Activated naive CD8-positive, alpha-beta T cell treated with anti-CD3 and anti-CD28 coated beads, Interleukin-2, amount 10 ng/mL, durations not matched to agents 7 days and 5 days (primary cell): ENCODE measurements around the gene NPAS3. TPM values are rescaled to one million over a fixed set of nuclear protein-coding genes. Genes with fewer than 3 reads are reported as not detected.

Experiments
- ATAC-seq: fragments of 150-1000 bp; cut with Tn5 transposase; one replicate; pipeline ENCODE4 v1.10.0; 2021; ENCODE audit warnings: low read depth, moderate library complexity
- POLR2A ChIA-PET: fragments of 350-600 bp; sonication (Branson Sonifier 250); formaldehyde crosslinking; loops from one replicate; lab custom pipeline; 2021; ENCODE audit warnings: antibody characterized with exemption; lab: Charles Lee
- DNase-seq: peaks from one replicate; pipeline ENCODE4 v3.0.0; 2021
- H3K27ac Mint-ChIP-seq: one replicate; pipeline ENCODE4 v1.8.0; 2022; ENCODE audit warnings: mild to moderate bottlenecking, mixed read lengths
- H3K27me3 Mint-ChIP-seq: one replicate; pipeline ENCODE4 v1.8.0; 2022; ENCODE audit warnings: mild to moderate bottlenecking, moderate library complexity, mixed read lengths
- H3K36me3 Mint-ChIP-seq: one replicate; pipeline ENCODE4 v1.8.0; 2021; ENCODE audit warnings: mild to moderate bottlenecking, mixed read lengths
- H3K4me1 Mint-ChIP-seq: one replicate; pipeline ENCODE4 v1.8.0; 2021; ENCODE audit warnings: mixed read lengths
- H3K4me3 Mint-ChIP-seq: one replicate; pipeline ENCODE4 v1.8.0; 2022; ENCODE audit warnings: mild to moderate bottlenecking, moderate library complexity, mixed read lengths
- H3K9me3 Mint-ChIP-seq: one replicate; pipeline ENCODE4 v1.8.0; 2021; ENCODE audit warnings: mixed read lengths
- total RNA-seq, 2 experiments: library from RNA; stranded (reverse); gene quantifications; one replicate each; pipeline ENCODE4 v1.2.3, GENCODE V29; 2021

The NPAS3 gene
- total RNA-seq, 2 experiments from 2014 or later, result not detected

DNA sequence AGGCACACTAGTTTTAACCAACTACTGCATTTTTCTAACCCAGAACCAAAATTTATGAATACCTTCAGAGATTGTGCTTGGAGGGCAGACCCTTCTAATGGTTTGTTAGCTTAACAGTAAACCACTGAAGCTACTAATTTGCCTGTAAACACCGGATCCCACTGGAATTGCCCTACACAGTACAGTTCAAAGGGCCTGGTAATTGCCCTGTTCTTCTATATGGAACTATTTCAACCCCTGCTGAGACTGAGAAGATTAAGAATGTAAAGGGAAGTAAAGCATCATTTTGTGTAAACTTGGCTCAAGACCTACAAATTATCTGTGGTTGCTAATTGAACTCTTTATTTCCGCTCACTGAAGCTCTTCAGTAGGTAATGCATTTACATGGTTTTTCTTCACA lies 468.1 kb downstream of the NPAS3 start:
- no peaks in the 10 kb centered on the region for H3K27me3 Mint-ChIP-seq
- H3K9me3 Mint-ChIP-seq, result peaks cover 2% of the 10 kb centered on the region
- H3K4me3 Mint-ChIP-seq, result no peak overlapping the region
- ATAC-seq, result no peak
- POLR2A ChIA-PET, result no interaction called here
- H3K27ac Mint-ChIP-seq, result no peak overlapping the region
- H3K36me3 Mint-ChIP-seq, result no peaks in the 10 kb centered on the region
- no peaks in the 10 kb centered on the region for H3K4me1 Mint-ChIP-seq
- DNase-seq, result no peak

- no peak for ATAC-seq
- Mint-ChIP-seq H3K27me3 (no peaks in the 10 kb centered on the region), H3K4me1 (no peaks in the 10 kb centered on the region), H3K27ac (no peak overlapping the region), H3K36me3 (no peaks in the 10 kb centered on the region), H3K9me3 (peaks cover 2% of the 10 kb centered on the region), H3K4me3 (no peak overlapping the region)
- POLR2A ChIA-PET, result no interaction called here
- no peak for DNase-seq
These were observed 469.6 kb downstream of the NPAS3 start for GRCh38 chr14:33408291-33408690.

DNA sequence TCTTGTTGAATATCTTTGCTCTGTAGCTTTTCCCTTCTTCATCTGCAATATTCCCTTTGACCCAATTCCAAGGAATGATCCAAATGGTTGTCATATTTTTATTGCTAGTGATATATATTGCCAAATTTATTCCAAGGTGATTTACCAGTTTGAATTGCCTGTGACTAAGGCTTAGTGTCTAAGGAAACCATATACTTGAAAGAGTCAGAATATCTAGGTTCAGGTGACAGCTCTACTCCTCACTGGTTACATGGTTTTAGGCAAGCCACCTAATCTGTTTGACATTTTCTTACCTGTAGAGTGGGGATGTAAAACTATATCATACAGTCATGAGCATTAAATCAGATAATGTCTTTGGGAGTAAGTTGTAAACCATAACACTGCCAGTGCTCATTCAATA lies 473.8 kb downstream of the NPAS3 start:
- DNase-seq (no peak), ATAC-seq (no peak)
- POLR2A ChIA-PET, result no interaction called here
- H3K36me3 Mint-ChIP-seq, result no peaks in the 10 kb centered on the region
- peaks cover 7% of the 10 kb centered on the region for H3K27me3 Mint-ChIP-seq
- H3K4me1 Mint-ChIP-seq, result no peaks in the 10 kb centered on the region
- no peaks in the 10 kb centered on the region for H3K9me3 Mint-ChIP-seq
- no peak overlapping the region for H3K4me3 Mint-ChIP-seq
- H3K27ac Mint-ChIP-seq, result no peak overlapping the region

DNA sequence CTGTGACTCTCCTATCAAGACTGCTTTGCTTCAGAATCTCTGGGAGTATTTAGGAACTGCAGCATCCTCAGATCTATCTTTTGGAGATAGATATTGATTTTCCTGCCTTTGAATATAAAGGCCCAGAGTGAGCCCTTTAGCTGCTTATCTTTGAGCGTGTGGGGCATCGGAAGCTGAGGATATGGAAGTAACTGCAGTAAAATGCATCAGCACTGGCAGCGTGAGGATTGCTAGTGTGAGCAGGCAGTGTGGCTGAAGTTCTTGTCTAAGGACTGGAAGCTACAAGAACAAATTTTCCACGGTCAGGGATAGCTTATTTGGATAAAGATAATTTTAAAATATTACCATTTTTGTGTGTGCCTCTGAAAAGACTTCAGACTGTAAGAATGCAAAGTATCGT lies 474.7 kb downstream of the NPAS3 start:
- POLR2A ChIA-PET, result no interaction called here

GRCh38 chr14:33414041-33414440 lies 475.4 kb downstream of the NPAS3 start:
- Mint-ChIP-seq H3K27me3 (peaks cover 10% of the 10 kb centered on the region), H3K27ac (no peak overlapping the region), H3K9me3 (no peaks in the 10 kb centered on the region)

More for the DNA sequence above, 474.7 kb downstream of the NPAS3 start:
- Mint-ChIP-seq H3K4me3 (no peak overlapping the region), H3K27ac (no peak overlapping the region), H3K4me1 (no peaks in the 10 kb centered on the region), H3K36me3 (no peaks in the 10 kb centered on the region), H3K27me3 (peaks cover 7% of the 10 kb centered on the region), H3K9me3 (no peaks in the 10 kb centered on the region)
- DNase-seq, result no peak
- no peak for ATAC-seq

DNA sequence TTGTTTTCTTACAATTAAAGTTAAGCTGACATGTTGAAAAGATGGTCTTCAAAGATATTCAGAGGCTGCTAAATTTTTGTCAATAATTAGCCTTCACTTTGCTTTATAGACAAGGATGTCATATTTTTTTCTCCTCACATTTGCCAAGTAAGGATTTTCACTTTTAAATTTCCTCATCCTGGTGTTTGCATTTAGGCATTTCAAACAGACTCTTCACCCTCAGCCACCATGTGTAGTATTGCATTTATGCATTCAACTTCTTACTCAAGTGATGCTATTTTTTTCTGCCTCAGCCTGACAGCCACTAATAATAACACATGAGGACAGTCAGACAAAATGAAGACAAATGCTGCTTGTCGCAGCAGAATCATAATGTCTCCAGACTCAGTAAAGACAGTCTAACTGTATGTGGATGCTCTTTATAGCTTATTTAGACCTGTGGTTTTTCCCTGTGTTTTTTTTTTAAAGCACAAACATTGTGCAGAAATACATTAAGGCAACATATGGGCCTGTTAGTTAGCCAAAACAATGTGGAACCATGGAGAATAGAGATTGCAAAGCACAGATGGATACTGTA lies 481.5 kb downstream of the NPAS3 start:
- Mint-ChIP-seq H3K4me3 (no peak overlapping the region), H3K36me3 (no peaks in the 10 kb centered on the region), H3K27ac (no peak overlapping the region), H3K4me1 (no peaks in the 10 kb centered on the region), H3K27me3 (peaks cover 3% of the 10 kb centered on the region), H3K9me3 (no peaks in the 10 kb centered on the region)
- ATAC-seq (no peak), DNase-seq (no peak)
- POLR2A ChIA-PET, result no interaction called here

More at GRCh38 chr14:33414041-33414440, 475.4 kb downstream of the NPAS3 start:
- DNase-seq (no peak), ATAC-seq (no peak)
- POLR2A ChIA-PET, result no interaction called here
- Mint-ChIP-seq H3K36me3 (no peaks in the 10 kb centered on the region), H3K4me1 (no peaks in the 10 kb centered on the region), H3K4me3 (no peak overlapping the region)

DNA sequence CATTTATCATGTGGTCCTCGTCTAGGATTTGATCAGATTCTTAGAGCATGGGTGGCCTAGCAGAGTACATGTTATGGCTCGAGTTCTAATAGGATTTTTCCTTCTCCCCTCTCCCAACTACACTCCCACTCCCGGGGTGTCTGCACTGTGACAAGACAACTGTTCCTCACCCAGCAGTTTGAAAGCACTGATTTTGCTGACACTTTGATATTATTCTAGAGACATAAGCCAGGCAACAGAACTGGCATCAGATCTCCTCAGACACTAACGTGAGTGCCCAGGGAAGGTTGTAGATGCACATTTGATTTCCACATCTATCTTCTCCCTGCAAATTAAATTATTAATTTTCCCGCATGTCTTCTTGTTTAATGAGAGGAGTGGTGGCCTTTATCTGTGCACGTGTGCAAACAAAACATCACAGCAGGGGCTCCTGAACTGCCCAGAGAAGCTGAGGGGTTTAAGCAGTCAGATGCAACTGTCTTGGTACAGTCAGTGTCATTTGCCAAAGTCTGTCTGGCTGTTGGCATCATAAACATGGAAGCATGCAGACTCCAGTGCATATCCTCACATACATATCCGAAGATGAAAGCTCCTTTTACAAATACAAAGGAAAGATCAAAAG lies 491.8 kb downstream of the NPAS3 start:
- H3K27me3 Mint-ChIP-seq, result no peaks in the 10 kb centered on the region
- peaks cover 2% of the 10 kb centered on the region for H3K9me3 Mint-ChIP-seq
- no peaks in the 10 kb centered on the region for H3K36me3 Mint-ChIP-seq
- H3K27ac Mint-ChIP-seq, result no peak overlapping the region
- POLR2A ChIA-PET, result no interaction called here
- no peak for DNase-seq
- no peak overlapping the region for H3K4me3 Mint-ChIP-seq
- no peak for ATAC-seq
- H3K4me1 Mint-ChIP-seq, result no peaks in the 10 kb centered on the region

GRCh38 chr14:33432407-33433023 lies 493.8 kb downstream of the NPAS3 start:
- H3K4me3 Mint-ChIP-seq, result no peak overlapping the region
- peaks cover 2% of the 10 kb centered on the region for H3K9me3 Mint-ChIP-seq
- H3K36me3 Mint-ChIP-seq, result no peaks in the 10 kb centered on the region
- no peak overlapping the region for H3K27ac Mint-ChIP-seq
- peaks cover 5% of the 10 kb centered on the region for H3K4me1 Mint-ChIP-seq
- ATAC-seq, result no peak
- no peak for DNase-seq
- POLR2A ChIA-PET, result no interaction called here
- peaks cover 2% of the 10 kb centered on the region for H3K27me3 Mint-ChIP-seq

GRCh38 chr14:33433396-33433795 lies 494.7 kb downstream of the NPAS3 start:
- Mint-ChIP-seq H3K4me1 (peaks cover 5% of the 10 kb centered on the region), H3K36me3 (no peaks in the 10 kb centered on the region), H3K27me3 (peaks cover 2% of the 10 kb centered on the region), H3K27ac (no peak overlapping the region), H3K4me3 (no peak overlapping the region), H3K9me3 (peaks cover 2% of the 10 kb centered on the region)
- DNase-seq (no peak), ATAC-seq (no peak)
- POLR2A ChIA-PET, result no interaction called here

DNA sequence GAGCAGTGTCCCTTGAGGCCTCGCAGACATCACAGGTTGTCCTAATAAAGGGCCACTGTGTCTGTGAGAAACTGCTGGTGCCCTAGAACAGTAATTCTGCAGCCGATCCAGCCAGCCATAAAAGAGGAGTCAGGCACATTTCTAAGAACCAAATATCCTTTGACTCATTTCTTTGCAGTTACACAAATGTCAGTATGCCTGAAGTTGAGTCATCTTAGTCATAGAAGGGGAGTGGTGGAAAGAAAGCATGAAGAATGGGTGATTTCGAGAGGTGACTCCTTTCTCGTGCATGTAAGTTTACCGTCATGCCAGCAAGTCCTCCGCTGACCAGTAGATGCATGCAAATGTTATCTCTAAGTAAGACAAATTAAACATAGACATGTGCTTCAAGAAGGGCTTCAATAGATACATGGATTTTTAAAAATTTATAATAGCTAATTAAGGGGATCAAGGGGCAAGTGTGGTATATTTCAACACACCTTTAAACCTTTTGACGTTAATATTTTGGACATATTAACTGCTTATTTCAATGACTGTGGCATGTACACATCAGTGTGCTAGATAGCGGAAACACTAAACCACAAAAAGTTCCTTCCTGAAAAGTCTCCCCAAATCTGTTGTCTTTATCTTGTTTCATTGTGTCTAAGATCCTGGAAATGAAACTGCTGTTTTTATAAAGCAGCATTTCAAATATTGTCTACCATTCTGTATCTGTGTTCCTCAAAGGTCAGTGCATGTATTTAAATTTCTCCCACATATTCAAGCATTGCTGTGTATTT lies 497.4 kb downstream of the NPAS3 start:
- Mint-ChIP-seq H3K27me3 (peaks cover 2% of the 10 kb centered on the region), H3K27ac (no peak overlapping the region), H3K4me3 (no peak overlapping the region), H3K36me3 (no peaks in the 10 kb centered on the region), H3K9me3 (peaks cover 2% of the 10 kb centered on the region), H3K4me1 (peaks cover 5% of the 10 kb centered on the region)
- POLR2A ChIA-PET, result no interaction called here
- DNase-seq, result no peak
- no peak for ATAC-seq

DNA sequence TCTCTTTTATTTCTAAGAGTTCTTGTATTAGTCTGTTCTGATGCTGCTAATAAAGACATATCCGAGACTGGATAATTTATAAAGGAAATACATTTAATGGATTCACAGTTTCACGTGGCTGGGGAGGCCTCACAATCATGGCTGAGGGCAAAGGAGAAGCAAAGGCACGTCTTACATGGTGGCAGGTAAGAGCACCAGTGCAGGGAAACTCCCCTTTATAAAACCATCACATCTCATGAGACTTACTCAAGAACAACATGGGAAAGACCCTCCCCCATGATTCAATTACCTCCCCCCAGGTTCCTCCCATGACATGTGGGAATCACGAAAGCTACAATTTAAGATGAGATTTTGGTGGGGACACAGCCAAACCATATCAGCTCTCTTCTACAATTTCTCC lies 503.0 kb downstream of the NPAS3 start:
- H3K9me3 Mint-ChIP-seq, result no peaks in the 10 kb centered on the region
- ATAC-seq, result no peak
- POLR2A ChIA-PET, result no interaction called here
- H3K4me3 Mint-ChIP-seq, result no peak overlapping the region
- no peaks in the 10 kb centered on the region for H3K4me1 Mint-ChIP-seq
- no peaks in the 10 kb centered on the region for H3K36me3 Mint-ChIP-seq
- H3K27me3 Mint-ChIP-seq, result peaks cover 2% of the 10 kb centered on the region
- DNase-seq, result no peak
- no peak overlapping the region for H3K27ac Mint-ChIP-seq

DNA sequence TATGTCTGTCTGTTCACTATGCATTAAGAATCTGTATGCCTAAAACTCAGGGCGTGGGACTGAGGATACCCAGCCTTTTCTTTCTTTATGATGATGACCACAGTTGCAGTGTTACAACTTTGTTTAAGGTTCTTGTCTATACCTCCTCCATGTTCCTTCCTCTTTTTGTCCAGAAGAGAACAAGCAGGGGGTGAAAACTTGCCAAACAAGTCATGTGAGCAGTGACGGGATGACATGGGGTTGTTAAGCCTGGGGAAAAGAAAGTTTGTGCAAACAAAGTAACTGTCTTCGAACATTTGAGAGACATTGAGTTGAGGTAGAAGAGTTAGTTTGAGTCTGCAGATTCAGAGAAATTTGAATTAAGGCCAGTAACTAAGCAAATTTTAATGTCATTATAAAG lies 505.5 kb downstream of the NPAS3 start:
- H3K4me1 Mint-ChIP-seq, result no peaks in the 10 kb centered on the region
- peaks cover 2% of the 10 kb centered on the region for H3K27me3 Mint-ChIP-seq
- ATAC-seq, result no peak
- no peak overlapping the region for H3K27ac Mint-ChIP-seq
- no peaks in the 10 kb centered on the region for H3K9me3 Mint-ChIP-seq
- POLR2A ChIA-PET, result no interaction called here
- no peak for DNase-seq
- no peaks in the 10 kb centered on the region for H3K36me3 Mint-ChIP-seq
- H3K4me3 Mint-ChIP-seq, result no peak overlapping the region

DNA sequence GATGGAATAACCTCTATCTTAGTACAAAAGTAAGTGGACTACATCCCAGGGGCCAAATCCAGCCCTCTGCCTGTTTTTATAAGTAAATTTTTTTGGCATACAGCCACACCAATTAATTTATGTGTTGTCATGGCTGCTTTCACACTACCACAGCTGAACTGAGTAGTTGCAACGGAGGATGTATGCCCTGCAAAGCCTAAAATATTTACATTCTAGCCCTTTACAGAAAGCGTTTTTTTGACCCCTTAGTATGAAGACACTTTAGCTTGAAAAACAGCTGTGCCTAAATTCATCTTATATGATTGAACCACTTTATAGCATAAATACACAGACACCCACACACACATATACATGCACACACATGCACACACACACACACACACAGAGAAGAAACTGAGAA lies 510.6 kb downstream of the NPAS3 start:
- DNase-seq (no peak), ATAC-seq (no peak)
- Mint-ChIP-seq H3K4me3 (no peak overlapping the region), H3K4me1 (peaks cover under 1% of the 10 kb centered on the region), H3K36me3 (no peaks in the 10 kb centered on the region), H3K9me3 (peaks cover under 1% of the 10 kb centered on the region), H3K27ac (no peak overlapping the region), H3K27me3 (peaks cover 2% of the 10 kb centered on the region)
- POLR2A ChIA-PET, result no interaction called here
